HG03439 (cell line): ENCODE results near the gene TSSK6.

ENCODE experiments used
- ATAC-seq: cut with Tn5 transposase; IDR thresholded peaks from one replicate; pipeline ENCODE4 v1.9.1; 2021; ENCODE audit warnings: mild to moderate bottlenecking, moderate library complexity; ENCODE audit not compliant: unreplicated experiment

The TSSK6 gene

DNA sequence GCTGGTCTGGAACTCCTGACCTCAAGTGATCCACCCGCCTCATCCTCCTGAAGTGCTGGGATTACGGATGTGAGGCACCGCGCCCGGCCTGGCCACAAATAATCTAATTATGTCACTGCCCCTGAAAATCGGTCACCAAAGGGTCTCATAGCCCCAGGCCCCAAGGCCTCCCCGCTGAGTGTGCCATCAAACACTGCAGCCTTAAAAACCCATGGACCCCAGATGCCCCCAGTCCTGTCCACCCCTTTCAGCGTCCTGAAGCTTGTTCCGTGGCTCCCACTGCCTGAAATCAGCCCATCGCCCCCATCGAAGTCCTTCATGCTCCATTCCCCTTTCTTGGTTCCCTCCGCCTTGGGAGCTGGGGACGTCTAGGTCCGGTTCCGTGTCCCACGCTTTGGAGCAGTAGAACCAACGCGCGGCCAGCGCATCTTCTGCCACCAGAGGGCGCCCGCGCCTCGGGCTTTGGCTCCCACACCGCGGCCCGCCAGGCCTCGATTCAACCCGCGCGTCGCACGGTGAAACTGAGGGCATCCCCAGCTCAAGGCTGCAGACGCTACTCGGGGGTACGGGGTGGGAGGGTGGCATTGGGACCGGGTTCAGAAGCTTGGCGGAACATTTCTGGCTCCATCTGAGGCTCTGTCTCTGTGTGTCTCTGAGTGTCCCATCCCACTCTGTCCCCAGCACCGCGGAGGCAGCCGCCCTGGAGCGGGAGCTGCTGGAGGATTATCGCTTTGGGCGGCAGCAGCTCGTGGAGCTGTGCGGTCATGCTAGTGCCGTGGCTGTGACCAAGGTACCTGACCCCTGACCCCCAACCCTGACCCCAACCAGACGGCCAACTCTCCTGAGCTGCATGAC lies 16.8 kb upstream of the TSSK6 start:
- ATAC-seq, result no peak

DNA sequence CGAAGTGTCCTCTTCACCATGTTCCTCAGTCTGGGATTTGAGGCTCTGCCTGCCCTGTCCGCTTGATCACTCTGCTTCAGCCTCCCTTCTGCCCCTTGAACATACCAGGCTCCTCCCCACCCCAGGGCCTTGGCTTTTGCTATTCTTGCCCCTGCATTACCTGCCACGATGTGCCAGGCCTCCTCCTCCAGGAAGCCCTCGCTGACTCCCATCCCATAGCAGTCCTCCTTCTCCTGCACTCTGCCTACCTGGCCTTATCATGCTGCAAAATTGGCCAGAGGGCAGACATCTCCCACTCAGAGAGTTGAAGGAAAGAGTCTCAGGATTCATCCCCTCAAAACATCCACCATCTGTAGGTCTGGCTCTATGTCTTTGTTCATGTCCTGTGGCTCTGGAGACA lies 15.5 kb upstream of the TSSK6 start:
- no peak for ATAC-seq

DNA sequence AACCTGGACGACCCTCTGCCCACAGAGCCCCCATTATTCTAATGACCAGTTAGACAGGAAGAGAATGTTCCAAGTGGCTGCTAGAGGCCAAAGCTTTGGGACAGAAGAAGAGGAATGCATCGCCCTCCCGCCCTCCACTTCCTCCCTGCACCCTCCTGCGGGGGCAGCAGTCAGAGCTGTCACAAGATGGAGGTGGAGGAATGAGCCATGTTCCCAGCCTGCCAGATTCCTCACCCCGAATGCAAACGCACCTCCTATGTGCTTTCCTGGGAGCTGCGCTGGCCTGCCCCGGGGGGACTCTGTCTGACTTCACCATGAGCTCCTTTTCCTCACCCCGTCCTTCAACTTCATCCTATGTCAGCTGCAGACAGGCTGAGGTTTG lies 15.1 kb upstream of the TSSK6 start:
- ATAC-seq, result no peak

DNA sequence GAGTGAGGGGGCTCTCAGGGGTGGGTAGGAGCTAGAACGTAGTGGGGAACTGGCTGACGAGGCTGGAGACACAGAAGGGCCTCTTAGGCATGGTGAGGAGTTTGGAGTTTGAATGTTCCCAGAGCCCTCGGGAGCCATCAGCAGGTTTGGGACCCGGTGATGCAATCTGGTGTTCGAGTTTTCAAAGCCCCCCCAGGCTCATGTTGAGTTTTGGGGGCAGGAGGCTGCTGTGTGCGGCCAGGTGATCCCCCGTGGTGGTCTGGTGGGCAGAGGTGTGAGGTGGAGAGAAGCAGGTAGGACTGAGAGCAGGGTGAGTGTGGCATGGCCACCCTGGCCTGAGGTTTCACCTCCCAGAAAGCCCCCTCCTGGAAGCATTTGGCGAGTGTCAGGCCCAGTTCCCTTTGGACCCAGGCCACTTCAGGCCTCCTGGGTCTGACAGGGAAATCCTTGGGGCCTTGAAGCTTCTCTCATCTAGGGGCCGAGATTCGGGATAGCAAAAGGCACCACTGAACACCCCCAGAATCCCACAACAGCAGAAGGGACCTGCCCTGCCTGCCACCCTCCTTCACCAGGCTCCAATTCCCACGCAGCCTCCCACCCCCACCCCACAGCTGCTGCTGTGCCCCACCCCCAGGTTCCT lies 14.6 kb upstream of the TSSK6 start:
- ATAC-seq, result no peak

DNA sequence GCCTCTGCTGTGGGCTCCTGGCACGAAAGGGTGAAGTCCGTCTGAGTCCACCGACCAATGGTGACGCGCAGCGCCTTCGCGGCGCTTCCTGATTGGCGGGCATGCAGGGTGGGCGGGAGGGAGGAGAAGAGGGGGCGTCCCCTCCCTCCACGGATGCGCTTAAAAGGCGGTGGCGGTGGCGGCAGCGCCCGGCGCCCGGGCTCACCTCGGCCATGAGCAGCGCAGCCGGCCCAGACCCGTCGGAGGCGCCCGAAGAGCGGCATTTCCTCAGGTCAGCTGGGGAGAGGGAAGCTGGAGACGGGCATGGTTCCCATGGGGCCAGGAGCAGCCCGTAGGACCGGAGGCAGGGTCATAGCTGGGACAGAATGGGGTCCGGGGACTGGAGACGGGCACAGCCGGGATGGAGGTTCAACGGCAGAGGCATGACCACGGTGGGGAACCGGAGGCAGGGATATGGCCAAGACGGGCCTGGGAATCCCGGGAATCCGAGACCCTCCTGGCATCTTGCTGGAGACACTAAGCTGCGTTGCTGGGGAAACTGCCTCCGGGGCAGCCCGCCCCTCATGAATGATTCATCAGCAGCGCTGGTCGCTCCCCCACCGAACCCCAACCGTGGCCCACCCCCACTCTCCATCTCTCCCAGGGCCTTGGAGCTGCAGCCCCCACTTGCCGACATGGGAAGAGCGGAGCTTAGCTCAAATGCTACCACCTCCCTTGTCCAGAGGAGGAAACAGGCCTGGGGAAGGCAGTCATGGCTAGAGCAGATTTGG lies 13.6 kb upstream of the TSSK6 start, which contains the start of gene YJEFN3:
TSS of gene YJEFN3 (plus strand) at position 191 of the 770 bp plus-strand sequence. CDS start at position 213, 22 bp downstream.
- ATAC-seq, result no peak

DNA sequence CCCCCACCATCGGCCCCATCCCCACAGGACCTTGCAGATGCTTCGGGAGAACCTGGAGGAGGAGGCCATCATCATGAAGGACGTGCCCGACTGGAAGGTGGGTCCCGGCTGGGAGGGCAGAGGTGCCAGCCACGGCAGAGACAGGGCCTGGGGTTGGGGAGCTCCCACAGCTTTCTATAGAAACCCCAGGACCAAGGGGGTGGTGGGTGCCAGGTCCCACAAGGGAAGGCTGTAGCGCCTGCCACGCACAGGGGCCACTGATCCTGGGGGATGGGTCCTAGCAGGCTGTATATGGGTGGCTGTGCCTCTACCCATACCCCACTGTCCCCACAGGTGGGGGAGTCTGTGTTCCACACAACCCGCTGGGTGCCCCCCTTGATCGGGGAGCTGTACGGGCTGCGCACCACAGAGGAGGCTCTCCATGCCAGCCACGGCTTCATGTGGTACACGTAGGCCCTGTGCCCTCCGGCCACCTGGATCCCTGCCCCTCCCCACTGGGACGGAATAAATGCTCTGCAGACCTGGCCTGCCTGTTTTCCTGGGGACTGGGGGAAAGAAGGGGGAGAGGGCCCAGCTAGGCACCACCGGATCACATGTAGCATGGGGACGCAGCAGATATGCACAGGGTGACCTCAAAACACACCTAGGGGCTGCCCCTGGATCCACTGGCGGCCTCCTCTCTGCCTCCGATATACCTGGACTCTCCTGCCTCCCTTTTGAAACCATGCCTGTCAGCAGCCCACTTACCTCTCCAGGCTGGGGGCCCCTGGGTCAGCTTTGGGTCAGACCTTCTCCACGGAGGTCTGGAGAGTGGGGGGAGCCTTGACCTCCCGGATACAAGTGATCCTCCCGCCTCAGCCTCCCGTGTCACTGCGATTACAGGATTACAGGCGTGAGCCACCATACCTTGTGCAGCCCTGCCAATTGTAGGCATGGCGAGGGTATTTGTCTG lies 12.6 kb upstream of the TSSK6 start:
- ATAC-seq, result no peak

DNA sequence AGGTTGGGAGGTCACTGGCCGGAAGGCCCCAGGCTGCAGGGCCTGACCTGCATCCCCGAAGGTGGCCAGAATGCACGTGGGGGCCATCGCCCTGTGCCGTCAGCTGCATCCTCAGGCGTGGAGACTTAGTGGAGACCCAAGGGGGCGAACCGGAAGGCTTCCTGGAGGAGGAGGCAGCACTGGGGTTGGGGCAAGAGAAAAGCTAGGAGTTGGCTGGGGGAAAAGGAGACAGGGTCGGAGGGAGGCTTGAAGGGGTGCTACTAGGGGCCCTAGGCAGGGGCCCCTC lies 12.0 kb upstream of the TSSK6 start:
- ATAC-seq, result no peak

DNA sequence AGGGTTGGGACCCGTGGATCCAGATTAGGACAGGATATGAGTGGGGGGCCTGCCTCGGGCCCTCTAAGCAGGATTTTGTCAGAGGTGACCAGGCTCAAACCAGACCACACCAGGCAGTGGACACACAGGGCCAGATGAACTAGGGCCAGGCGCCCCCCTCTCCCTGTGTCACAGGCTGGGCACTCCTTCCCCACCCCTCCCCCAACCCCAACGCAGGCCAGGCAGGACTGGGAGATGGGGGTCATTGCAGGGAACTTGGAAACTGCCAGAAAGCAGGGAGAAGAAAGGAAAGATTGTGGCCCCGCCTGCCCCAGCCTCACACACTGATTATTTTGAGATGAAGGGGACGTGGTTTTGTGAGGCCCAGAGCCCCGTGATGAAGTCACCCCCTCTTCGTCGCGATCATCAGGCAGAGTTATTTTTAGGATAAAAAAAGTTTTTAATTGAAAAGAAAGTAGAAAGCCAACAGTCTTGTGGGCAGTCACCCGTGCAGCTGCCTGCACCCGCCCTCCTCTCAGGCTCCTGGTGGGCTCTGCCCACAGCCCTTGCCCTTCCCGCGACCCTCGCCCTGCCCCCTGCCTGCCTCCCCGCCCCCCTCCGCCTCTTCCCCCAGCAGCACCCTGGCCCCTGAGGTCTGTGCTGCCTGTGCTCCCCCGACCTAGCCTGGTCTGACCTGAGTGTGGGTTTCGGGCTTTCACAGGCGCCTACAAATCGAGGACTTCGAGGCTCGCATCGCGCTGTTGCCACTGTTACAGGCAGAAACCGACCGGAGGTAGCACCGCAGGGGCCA lies 11.4 kb upstream of the TSSK6 start:
- no peak for ATAC-seq

DNA sequence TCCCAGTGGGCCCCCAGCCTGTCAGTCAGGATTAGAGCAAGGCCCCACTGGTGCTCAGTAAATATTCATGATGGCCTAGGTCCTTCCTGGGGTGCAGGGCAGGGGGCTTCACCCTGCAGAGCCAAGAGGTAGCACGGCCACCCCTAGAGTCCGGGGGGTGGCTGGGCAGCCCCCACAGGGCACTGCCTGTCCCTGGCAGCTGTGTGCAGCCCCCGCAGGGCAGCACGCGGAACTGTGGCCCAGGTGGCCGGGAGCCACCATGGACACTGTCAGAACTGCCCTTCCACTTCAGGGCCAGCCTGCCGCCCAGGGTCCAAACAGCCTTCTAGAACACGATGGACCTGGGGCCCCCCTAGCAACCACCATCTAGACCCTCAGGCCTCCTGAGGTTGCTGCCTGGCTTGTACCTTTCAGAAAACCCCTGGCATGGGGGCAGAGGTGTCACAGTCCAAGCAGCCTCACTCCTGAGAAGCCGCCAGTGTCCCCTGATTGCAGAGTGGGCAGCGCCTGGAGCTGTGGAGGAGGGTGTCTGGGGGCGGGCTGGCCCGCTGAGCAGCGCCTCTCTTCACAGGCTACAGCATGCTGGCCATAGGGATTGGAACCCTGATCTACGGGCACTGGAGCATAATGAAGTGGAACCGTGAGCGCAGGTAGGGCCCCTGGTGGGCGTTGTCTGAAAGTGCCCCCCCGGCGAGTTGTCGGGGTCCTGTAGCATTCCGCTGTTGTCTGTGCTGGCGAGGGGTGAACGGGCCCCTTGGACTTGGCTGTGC lies 10.4 kb upstream of the TSSK6 start:
- no peak for ATAC-seq

DNA sequence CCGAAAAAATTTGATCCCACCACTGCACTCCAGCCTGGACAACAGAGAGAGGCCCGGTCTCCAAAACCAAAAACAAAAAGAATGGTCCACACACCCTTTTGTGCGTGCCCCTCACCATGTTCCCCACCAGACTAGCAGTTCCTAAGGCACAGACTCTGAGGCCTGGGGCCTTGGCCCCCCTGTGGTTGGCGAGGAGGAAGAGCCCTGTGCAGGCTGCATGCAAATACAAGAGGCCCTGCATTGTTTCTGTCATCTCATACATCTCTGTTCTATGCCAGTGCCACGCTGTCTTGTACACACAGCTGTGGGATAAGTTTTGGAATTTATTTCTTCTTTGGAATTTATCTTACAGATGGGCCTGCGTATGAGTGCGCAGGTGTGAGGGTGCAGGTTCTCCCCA lies 8.7 kb upstream of the TSSK6 start:
- no peak for ATAC-seq

DNA sequence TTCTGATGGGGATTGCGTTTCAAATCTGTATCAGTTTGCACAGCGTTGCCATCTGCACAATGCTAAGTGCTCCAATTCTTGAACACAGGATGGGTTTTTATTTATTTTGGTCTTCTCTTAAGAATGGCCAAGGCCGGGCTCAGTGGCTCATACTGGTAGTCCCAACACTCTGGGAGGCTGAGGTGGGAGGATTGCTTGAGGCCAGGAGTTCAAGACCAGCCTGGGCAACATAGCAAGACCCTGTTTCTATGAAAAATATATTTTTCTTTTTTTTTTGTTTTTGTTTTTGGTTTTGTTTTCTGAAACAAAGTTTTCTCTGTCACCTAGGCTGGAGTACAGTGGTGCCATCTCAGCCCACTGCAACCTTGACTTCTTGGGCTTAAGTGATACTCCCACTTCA lies 7.8 kb upstream of the TSSK6 start:
- no peak for ATAC-seq

DNA sequence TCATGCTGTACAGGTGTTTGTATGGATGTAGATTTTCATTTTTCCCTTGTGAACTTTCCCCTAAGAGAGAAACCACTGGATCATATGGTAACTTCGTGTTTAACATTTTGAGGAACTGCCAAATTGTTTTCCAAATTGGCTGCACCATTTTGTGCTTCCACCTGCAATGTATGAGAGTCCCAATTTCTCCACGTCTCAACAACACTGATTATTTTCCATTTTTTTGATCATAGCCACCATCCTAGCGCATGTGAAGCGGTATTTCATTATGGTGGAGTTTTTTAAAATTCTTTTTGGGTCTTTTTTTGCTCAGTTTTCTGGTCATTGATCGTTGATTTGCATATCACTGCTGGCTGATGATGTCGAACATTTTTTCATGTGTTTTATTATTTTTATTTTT lies 5.6 kb upstream of the TSSK6 start:
- no peak for ATAC-seq

DNA sequence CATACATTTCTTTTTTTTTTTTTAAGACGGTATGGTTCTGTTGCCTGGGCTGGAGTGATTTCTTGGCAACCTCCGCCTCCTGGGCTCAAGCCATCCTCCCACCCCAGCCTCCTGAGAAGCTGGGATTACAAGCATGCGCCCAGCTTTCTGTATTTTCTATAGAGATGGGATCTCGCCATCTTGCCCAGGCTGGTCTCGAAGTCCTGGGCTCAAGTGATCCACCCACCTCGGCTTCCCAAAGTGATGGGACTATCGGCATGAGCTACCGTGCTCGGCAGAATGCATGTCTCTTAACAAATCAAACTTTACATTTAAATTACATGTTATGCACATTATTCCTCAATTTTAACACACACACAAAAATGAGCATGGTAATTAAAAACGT lies 1.9 kb upstream of the TSSK6 start:
- no peak for ATAC-seq

DNA sequence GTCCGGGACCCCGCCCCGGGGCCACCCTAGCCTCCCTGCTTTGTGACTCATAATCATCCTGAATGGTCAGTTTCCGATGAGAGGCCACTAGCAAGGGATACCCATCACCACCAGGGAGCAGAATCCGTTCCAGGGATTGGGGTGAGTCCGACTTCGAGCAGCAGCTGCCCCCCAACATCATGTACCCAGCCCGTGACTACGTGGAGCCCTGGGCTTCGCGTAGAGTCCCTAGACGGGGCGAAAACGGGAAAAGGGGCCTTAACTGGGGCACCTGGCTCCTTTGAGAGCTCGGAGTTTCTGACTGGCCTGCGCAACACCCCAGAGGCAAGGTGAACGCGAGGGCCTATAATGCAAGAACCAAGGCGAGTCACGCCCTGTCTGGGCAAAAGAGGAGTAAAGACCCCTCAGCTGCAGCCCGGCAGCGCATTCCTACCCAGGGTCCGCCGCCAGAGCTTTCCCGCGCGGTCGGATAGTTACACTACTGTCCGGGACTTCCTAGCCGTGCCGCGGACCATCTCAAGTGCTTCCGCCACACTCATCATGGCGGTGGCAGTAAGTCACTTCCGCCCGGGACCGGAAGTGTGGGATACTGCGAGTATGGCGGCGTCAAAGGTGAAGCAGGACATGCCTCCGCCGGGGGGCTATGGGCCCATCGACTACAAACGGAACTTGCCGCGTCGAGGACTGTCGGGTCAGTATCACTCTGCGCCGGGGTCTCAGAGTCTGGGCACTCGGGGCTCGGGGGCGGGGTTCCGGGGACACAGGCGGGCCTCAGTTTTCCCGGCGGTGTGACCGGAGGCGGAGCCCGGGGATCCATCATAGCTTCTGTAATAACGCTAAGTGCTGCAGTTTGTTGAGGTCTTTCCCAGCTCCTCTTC lies 533 bp upstream of the TSSK6 start, which contains the start of gene NDUFA13:
TSS of gene NDUFA13 (plus strand) at position 584 of the 878 bp plus-strand sequence. CDS start at position 598, 14 bp downstream.
- peak; percentile 81 for ATAC-seq

DNA sequence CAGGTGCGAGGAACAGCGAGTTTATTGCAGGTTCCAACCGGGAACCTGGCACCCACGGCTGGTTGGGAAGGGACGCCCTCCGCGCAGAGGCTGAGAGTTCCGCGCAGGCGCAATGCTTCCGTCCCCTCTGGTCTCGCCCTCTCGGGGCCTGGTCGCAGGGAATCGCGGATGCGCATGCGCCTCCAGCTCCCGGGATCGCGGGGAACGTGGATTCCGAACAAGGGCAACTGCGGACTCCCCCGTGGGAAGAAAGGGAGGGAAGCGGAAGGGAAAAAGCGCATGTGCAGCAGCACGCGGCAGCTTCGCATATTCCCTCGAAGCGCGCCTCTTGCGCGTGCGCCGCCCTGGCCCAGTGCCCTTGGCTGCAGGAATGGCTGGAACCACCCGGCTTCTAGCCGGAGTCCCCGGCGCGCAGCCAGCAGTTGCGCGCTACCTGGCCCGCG lies 1.1 kb downstream of the TSSK6 start:
- ATAC-seq, result no peak

DNA sequence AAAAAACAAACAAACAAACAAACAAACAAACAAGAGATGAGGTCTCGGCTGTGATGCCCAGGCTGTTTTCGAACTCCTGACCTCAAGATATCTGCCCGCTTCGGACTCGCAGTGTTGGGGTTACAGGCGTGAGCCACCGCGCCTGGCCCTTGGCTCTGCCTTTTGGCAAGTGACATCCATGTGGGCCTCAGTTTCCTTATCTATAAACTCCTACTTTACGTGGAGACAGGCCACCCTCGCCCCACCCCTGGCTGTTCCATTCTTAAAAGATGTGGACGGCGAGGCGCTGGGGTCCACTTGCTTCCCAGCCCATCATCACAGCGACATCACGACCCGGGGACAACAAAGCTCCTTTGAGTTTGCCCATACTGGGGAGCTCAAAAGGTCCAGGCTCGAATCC lies 1.7 kb downstream of the TSSK6 start:
- ATAC-seq, result no peak

DNA sequence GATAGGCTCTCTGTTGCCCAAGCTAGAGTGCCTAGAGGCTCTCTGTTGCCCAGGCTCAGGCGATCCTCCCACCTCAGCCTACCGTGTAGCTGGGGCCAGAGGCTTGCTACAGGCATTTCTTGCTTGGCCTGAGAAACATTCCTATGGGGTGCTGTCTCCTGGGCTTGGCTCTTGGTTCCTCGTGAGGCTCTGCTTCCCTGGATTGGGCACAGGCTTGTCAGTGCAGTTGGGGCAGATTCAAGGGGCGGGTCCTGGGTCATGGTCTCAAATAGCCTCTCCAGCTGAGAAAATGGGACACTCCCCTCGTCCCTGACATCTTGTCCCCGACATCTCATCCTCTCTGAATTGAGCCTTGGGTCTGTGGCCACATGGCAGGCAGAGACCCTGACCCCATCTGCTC lies 4.9 kb downstream of the TSSK6 start:
- ATAC-seq, result no peak

DNA sequence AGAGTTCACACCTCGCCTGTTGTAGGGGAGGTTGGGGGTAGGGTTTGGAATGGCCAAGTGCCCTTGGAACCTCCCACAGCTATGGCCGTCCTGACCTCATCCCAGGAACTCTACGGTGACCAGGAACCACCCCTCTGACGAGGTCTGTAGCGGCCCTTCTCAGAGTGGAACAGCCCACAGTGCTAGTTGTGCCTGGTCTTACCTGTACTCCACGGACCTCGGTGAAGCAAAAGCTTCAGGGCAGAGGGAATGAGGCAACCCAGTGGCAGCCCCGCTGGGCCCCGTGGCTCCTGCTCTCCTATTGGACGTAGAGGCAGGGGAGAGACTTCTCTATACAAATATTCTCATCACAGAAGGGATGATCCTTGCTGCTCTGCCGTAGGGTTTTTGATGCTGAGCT lies 7.1 kb downstream of the TSSK6 start:
- no peak for ATAC-seq
